Left ventricle myocardium inferior (tissue), 1 donor: Measurements from ENCODE around the gene BLTP2. TPM values are rescaled to one million over a fixed set of nuclear protein-coding genes. Genes with fewer than 3 reads are reported as not detected.
A peak's percentile ranks its signal among the peaks of the same experiment; 100 is the strongest.
"Not testable (repeated sequence)": the region's sequence is repeated elsewhere in the genome, so short reads cannot be mapped to it uniquely, and the experiment has no call there.

Source experiments
- DNase-seq: peaks from one replicate; pipeline ENCODE4 v3.0.0-alpha.2; 2020
- H3K27ac ChIP-seq: fragments of 200-600 bp; replicated peaks from 2 replicates; pipeline ENCODE4 v1.8.0; 2021
- H3K27me3 ChIP-seq: fragments of 200-600 bp; 2 replicates; pipeline ENCODE4 v1.8.0; 2021; ENCODE audit warnings: low read depth
- H3K36me3 ChIP-seq: fragments of 200-600 bp; 2 replicates; pipeline ENCODE4 v1.8.0; 2021
- H3K4me1 ChIP-seq: fragments of 200-600 bp; 2 replicates; pipeline ENCODE4 v1.8.0; 2021
- H3K4me3 ChIP-seq: fragments of 200-600 bp; 2 replicates; pipeline ENCODE4 v1.8.0; 2021; ENCODE audit warnings: mild to moderate bottlenecking, moderate library complexity
- H3K9me3 ChIP-seq: fragments of 200-600 bp; replicated peaks from 2 replicates; pipeline ENCODE4 v1.8.0; 2021
- CTCF ChIP-seq: fragments of 200-600 bp; IDR thresholded peaks from 2 replicates; pipeline ENCODE4 v1.8.0; 2021; ENCODE audit warnings: antibody characterized with exemption, mild to moderate bottlenecking, borderline replicate concordance
- intact Hi-C: fragments of 100-400 bp; cut with micrococcal nuclease; formaldehyde crosslinking; loops from one replicate; pipeline ENCODE4 v1.11.0; 2022
- total RNA-seq: library from RNA; stranded (reverse); fragmentation: NEBNext Ultra II Directional; extraction: Animal tissue kit (Norgen Biotek cat#: 25700); gene quantifications from one replicate; pipeline ENCODE4 v1.2.1, GENCODE V29; 2021
- donor health status: DM: no; HTN: yes; CAD: no; lungs with severe emphysema.

BLTP2 gene
- total RNA-seq, 1 donor from 2014 or later: 71.3 TPM

DNA sequence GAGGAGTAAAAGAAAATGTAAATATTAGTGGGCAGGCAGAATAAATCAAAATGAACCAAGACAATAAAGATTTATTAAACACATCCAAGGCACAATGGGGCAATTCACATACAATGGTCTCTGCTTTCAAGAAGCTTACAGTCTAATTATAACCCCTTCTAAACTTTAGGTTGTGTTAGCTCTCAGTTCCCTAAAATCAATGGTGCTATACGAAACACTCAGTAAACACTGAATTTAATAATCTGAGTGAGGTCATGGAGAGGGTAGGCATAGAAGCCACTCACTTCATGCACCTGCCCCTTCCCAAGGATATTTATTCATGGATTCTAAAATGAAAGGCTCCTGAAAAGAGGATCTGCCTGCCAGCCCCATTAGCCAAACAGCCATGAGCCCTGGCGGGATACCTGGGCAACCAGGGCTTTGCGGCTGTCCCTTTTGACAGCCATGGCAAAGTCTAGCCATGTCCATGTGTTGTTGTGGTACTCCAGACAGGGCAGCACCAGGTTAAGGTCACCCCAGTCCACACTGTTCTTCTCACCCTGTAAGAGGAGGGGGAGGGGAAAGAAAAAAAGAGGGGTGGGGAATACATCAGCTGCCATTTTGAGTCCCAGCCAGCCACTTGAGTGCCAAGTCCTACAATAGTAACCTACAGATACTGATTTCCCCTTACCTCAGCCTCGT is 29.6 kb downstream of the BLTP2 start:
- no peak for TF ChIP-seq CTCF
- H3K27ac ChIP-seq: no peak overlapping the region
- DNase-seq: no peak
- no peaks in the 10 kb centered on the region for H3K9me3 ChIP-seq
- peaks cover 65% of the 10 kb centered on the region for H3K36me3 ChIP-seq
- intact Hi-C loops: no loop called here
- H3K4me1 ChIP-seq: no peaks in the 10 kb centered on the region
- no peaks in the 10 kb centered on the region for H3K27me3 ChIP-seq
- H3K4me3 ChIP-seq: no peak overlapping the region

GRCh38 chr17:28613931-28614381 is 31.0 kb downstream of the BLTP2 start, which contains the start of gene RSKR:
Gene RSKR (minus strand): TSS chr17:28614185. CDS start chr17:28614161, 24 bp downstream.
- no peaks in the 10 kb centered on the region for H3K9me3 ChIP-seq
- DNase-seq: no peak
- TF ChIP-seq CTCF: no peak
- H3K4me1 ChIP-seq: no peaks in the 10 kb centered on the region
- H3K4me3 ChIP-seq: no peak within 1 kb of the TSS
- intact Hi-C loops: loop anchor here (5.0 kb wide), 1 partner anchor 117 kb away; no protein-coding TSS in a partner anchor
- H3K27ac ChIP-seq: no peak within 1 kb of the TSS
- H3K36me3 ChIP-seq: peaks cover 56% of the 10 kb centered on the region
- no peaks in the 10 kb centered on the region for H3K27me3 ChIP-seq

DNA sequence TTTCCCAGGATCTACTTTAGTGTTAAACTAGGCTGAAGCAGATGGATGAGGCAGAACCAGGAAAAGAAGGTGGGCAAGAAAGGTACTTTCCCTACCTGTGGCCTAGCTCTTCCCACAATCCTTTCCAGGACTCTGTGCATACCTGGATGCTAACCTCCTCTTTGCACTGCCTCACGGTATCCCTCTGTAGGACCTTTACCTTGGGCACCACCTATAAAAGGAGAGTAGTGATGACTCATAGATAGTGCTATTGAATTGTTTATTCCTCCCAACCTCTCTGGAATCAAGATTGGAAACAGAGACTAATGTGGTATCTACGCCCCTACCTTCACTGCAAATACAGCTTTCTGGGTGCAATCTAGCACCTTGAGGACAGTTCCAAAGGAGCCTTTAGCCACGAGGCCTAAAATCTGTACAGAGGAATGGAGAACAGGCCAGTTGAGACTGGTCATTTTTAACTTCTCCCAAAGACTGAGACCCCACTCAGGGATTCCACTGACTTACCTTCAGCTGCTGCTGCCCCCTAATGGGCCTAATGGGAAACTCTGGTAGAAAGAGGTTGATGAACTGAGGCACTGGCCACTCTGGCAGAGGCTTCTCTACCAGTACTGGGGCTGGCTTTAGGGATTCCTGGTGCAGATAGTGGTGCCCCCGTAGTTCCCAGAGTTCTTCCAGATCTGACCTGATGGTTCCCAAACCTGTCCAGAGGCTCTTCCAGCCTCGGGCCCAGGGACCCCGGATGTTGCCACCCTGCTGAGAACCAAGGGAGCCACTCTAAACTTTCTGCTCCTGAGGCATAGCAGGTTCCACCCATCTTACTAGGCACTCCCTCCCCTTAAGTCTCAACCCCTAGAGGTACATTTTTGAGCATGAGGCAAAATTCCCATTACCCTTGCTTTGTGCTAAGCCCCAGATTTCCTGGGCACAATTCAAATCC is 31.8 kb downstream of the BLTP2 start:
- Histone ChIP-seq H3K36me3 (peaks cover 48% of the 10 kb centered on the region), H3K27ac (no peak overlapping the region), H3K4me3 (no peak overlapping the region), H3K4me1 (no peaks in the 10 kb centered on the region), H3K9me3 (no peaks in the 10 kb centered on the region), H3K27me3 (no peaks in the 10 kb centered on the region)
- TF ChIP-seq CTCF: peak; percentile 79
- intact Hi-C loops: loop anchor here (5.0 kb wide), 1 partner anchor 116 kb away; no protein-coding TSS in a partner anchor
- DNase-seq: no peak

- H3K4me1 ChIP-seq: no peaks in the 10 kb centered on the region
- H3K4me3 ChIP-seq: no peak overlapping the region
- no peaks in the 10 kb centered on the region for H3K27me3 ChIP-seq
- no peak for TF ChIP-seq CTCF
- no peak overlapping the region for H3K27ac ChIP-seq
- peaks cover 41% of the 10 kb centered on the region for H3K36me3 ChIP-seq
- no peaks in the 10 kb centered on the region for H3K9me3 ChIP-seq
- intact Hi-C loops: loop anchor here (5.0 kb wide), 1 partner anchor 115 kb away; no protein-coding TSS in a partner anchor
- DNase-seq: no peak
These were observed 32.4 kb downstream of the BLTP2 start for GRCh38 chr17:28612531-28612930.

DNA sequence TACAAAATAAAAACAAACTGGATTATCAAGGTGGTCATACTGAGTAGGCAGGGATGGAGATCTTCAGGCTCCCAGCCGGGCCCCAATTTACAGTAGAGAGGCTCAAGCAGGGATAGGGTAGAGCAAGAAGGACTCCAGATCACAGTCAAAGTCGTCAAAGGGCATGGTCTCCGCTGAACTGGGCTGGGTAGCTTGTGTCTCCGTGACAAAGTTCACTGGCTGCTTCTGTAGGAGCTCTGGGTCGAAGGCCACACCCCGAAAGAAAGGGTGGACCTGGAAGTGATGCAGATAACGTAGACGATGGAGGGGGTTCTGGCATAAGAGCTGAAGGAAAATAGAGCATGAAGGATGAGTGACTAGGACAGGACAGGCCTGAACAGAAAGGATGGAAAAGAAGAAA is 34.6 kb downstream of the BLTP2 start:
- H3K9me3 ChIP-seq: no peaks in the 10 kb centered on the region
- peaks cover 20% of the 10 kb centered on the region for H3K36me3 ChIP-seq

GRCh38 chr17:28604031-28604430 is 40.9 kb downstream of the BLTP2 start:
- H3K27ac ChIP-seq, H3K36me3 ChIP-seq, intact Hi-C loops, H3K27me3 ChIP-seq, DNase-seq, H3K4me3 ChIP-seq, H3K9me3 ChIP-seq: not testable (repeated sequence)
- peaks cover 12% of the 10 kb centered on the region for H3K4me1 ChIP-seq

More for the DNA sequence above, 34.6 kb downstream of the BLTP2 start:
- no peak for TF ChIP-seq CTCF
- Histone ChIP-seq H3K27me3 (no peaks in the 10 kb centered on the region), H3K4me3 (no peak overlapping the region), H3K27ac (no peak overlapping the region), H3K4me1 (no peaks in the 10 kb centered on the region)
- intact Hi-C loops: loop anchor here (5.0 kb wide), 1 partner anchor 113 kb away; no protein-coding TSS in a partner anchor
- no peak for DNase-seq
